Measurements from ENCODE around the gene SAMD5. TPM values are rescaled to one million over a fixed set of nuclear protein-coding genes. Genes with fewer than 3 reads are reported as not detected.

Gene SAMD5
- total and polyA plus RNA-seq, 9 of the 15 experiments (the other 6 are each of a cell fraction or from before 2014, with no cell fraction given): 0.15 to 0.91 (median 0.55) TPM

DNA sequence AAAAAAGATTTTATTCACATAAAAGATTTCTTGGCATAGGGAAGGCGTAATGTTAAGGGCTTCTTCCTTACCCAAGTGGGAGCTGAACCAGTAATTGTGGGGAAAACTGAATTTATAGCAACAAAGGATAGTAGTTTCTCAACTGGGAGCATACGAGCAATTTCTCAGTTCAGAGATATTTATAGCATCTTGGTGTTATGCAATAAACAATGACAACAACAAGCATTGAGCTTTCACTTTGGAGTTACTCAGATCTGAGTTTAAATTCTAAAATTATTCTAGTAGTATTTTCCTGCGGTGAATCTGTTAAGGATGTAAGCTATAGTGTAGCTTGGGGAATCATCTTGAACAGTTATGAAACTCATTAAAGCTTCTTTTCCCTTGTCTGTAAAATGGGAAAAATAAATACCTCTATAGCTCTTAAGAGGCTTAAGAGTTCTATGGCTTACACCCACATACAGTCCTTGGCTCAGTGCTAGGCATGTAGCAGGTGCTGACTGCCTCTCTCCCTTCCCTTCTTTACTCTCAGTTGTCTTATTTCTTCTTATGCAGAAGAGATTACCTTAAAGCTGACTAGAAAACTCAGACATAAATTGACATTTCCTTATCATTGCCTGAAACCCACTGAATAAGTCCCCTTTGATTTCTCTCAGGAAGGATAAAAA is 58.8 kb downstream of the SAMD5 start:
- POLR2A ChIA-PET: interaction anchor here (0.7 to 1.6 kb wide), 2 partner anchors 16 to 131 kb away, joined by 3 to 6 read pairs; no protein-coding TSS in a partner anchor
- WGBS (ENCODE audit: insufficient coverage, low coverage, missing lambda C conversion rate): 12% methylated on average over 3 of the region's 3 CpGs

DNA sequence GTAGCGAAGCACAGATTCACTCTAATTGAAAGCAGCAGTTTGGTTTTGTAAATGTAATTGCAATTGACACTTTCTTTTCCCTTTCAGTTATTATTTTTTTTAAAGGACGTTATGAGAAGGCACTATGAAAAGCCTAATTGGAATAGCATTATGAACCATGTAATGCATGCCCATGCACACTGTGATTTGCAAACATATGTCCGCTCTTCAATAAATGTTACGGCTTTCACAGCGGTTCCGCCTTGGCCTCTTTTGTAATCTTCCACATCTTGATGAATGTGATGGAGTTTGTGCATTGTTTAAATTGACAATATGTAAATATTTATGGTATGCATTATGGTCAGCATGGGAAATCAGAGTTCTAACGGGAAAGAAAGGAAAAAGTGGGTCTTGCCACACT is 61.3 kb downstream of the SAMD5 start:
- intact Hi-C loops (cut with micrococcal nuclease) (no loop called here), in situ Hi-C loops (cut with MboI) (no loop called here)
- Histone ChIP-seq H3K4me1 (replicated peaks in 1 of 2; ENCODE audit: control insufficient read depth in 2 of 2, insufficient read depth in 2 of 2, low read length in 2 of 2) (no peaks in the 10 kb centered on the region), H3K9ac (ENCODE audit: insufficient read depth in 1 of 2, low read depth in 2 of 2, low read length in 2 of 2) (no peak overlapping the region), H3K9me3 (replicated peaks; ENCODE audit: control insufficient read depth, insufficient read depth, low read depth, low read length) (no peaks in the 10 kb centered on the region), H3K9me1 (ENCODE audit: control insufficient read depth, insufficient read depth, low read length) (no peaks in the 10 kb centered on the region), H3K27ac (ENCODE audit: extremely low read depth, low read depth, low read length) (no peak overlapping the region), H3K4me2 (ENCODE audit: insufficient read depth, low read length) (no peak overlapping the region), H3K27me3 (ENCODE audit: control insufficient read depth in 2 of 2, insufficient read depth in 2 of 2, low read length in 2 of 2) (peaks cover 4 to 6% of the 10 kb centered on the region in 2 experiments; a peak in 2 of 5 replicates), H3K4me3 (no peak overlapping the region), H3K36me3 (ENCODE audit: control insufficient read depth, insufficient read depth, low read length) (no peaks in the 10 kb centered on the region), H3K79me2 (ENCODE audit: control insufficient read depth, insufficient read depth, low read length) (no peaks in the 10 kb centered on the region), H2AFZ (ENCODE audit: low read depth, low read length) (no peak overlapping the region), H4K20me1 (replicated peaks; ENCODE audit: control insufficient read depth, insufficient read depth, low read length) (no peaks in the 10 kb centered on the region)
- ChIA-PET POLR2A (interaction anchor here (0.6 kb wide), 1 partner anchor 56 kb away, joined by 7 read pairs; no protein-coding TSS in a partner anchor), CTCF (ENCODE audit: low intra/inter-chr PET ratio) (no interaction called here)
- no peak for TF ChIP-seq KLF6 (CRISPR knock-in tag; IDR thresholded peaks at IDR 0.05; ENCODE audit: borderline replicate concordance)
- FAIRE-seq: no peak
- no peak for ATAC-seq
- 26% methylated on average over 7 of the region's 7 CpGs for WGBS (ENCODE audit: insufficient coverage, low coverage, missing lambda C conversion rate)
- BruUV-seq (replicated peaks): no TSS peak
- no peak for DNase-seq (ENCODE audit: extremely low read depth in 1 of 4, low spot score in 3 of 4)

More for the DNA sequence above, 58.8 kb downstream of the SAMD5 start:
- H3K27me3 ChIP-seq (ENCODE audit: control insufficient read depth in 2 of 2, insufficient read depth in 2 of 2, low read length in 2 of 2): peaks cover 4 to 9% of the 10 kb centered on the region in 2 experiments; a peak in 2 of 5 replicates
- no TSS peak for BruUV-seq (replicated peaks)
- CTCF ChIA-PET (ENCODE audit: low intra/inter-chr PET ratio): no interaction called here
- no peaks in the 10 kb centered on the region for H3K9me1 ChIP-seq (ENCODE audit: control insufficient read depth, insufficient read depth, low read length)
- no peaks in the 10 kb centered on the region for H3K79me2 ChIP-seq (ENCODE audit: control insufficient read depth, insufficient read depth, low read length)
- DNase-seq (ENCODE audit: extremely low read depth in 1 of 4, low spot score in 3 of 4) (no peak), ATAC-seq (no peak), FAIRE-seq (no peak)
- no peak overlapping the region for H2AFZ ChIP-seq (ENCODE audit: low read depth, low read length)
- H3K9me3 ChIP-seq (replicated peaks; ENCODE audit: control insufficient read depth, insufficient read depth, low read depth, low read length): no peaks in the 10 kb centered on the region
- no peaks in the 10 kb centered on the region for H3K36me3 ChIP-seq (ENCODE audit: control insufficient read depth, insufficient read depth, low read length)
- no peak overlapping the region for H3K4me2 ChIP-seq (ENCODE audit: insufficient read depth, low read length)
- TF ChIP-seq CEBPG (CRISPR knock-in tag; IDR thresholded peaks at IDR 0.05) (no peak), CEBPG (tag; conservative IDR thresholded peaks at IDR 0.05 in 1 of 2, IDR thresholded peaks at IDR 0.05 in 1 of 2) (peak in 1 of 2 experiments; percentile 54; a peak in 1 of 4 replicates), MTF1 (CRISPR knock-in tag; IDR thresholded peaks at IDR 0.05; ENCODE audit: borderline replicate concordance) (no peak), CEBPB (tag; IDR thresholded peaks at IDR 0.05) (peak; percentile 61)
- H3K4me1 ChIP-seq (replicated peaks in 1 of 2; ENCODE audit: control insufficient read depth in 2 of 2, insufficient read depth in 2 of 2, low read length in 2 of 2): no peaks in the 10 kb centered on the region
- intact Hi-C loops (cut with micrococcal nuclease): no loop called here
- H3K9ac ChIP-seq (ENCODE audit: insufficient read depth in 1 of 2, low read depth in 2 of 2, low read length in 2 of 2): no peak overlapping the region
- in situ Hi-C loops (cut with MboI): no loop called here
- H3K4me3 ChIP-seq: no peak overlapping the region
- H4K20me1 ChIP-seq (replicated peaks; ENCODE audit: control insufficient read depth, insufficient read depth, low read length): no peaks in the 10 kb centered on the region
- H3K27ac ChIP-seq (ENCODE audit: extremely low read depth, low read depth, low read length): no peak overlapping the region

Measured in K562 (cell line).